ENCODE results near the gene PER1.

GRCh38 chr17:8141741-8142140 lies 10.5 kb downstream of the PER1 start:
- TF ChIP-seq CTCF (conservative IDR thresholded peaks at IDR 0.05; ENCODE audit: low read depth, low read length) (no peak), EZH2 (IDR thresholded peaks at IDR 0.05; ENCODE audit: borderline replicate concordance, low read depth, low read length, poor library complexity, severe bottlenecking) (no peak)

Data from A673 (cell line).